ENCODE data around the gene NR2C2.

Gene NR2C2

DNA sequence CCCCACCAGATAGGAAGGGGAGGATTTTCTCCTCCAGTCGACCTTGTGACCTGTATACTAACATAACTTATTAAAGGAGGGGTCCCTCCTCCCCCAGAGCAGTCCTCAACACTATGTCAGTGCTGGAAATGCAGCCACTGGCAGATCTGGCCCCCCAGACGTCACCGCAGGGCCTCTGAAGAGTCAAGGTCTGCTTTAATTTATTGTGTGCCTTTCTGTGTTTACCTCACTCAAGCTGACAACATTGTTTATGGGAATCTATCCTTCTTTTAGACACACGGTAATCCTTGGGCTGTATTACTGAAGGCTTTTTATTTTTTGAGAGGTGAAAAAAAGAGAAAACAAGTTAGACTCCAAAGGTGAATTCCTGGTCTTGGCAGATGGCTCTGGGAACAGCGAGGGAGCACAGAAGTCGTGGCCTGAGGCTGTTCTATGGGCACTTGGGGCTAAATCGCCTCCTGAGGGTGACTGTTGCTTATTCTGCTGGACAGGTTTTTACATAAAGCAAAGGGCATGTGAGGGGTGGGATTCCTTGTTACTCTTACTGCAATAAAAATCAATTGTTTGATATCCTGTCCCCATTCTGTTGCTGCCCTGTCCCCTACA is 13.5 kb upstream of the NR2C2 start:
- Mint-ChIP-seq H3K27me3 (no peaks in the 10 kb centered on the region), H3K9me3 (no peaks in the 10 kb centered on the region), H3K27ac (no peak overlapping the region), H3K4me3 (no peak overlapping the region), H3K4me1 (peaks cover 0 to 2% of the 10 kb centered on the region in 2 donors), H3K36me3 (no peaks in the 10 kb centered on the region)
- DNase-seq (no peak), ATAC-seq (replicated peaks) (no peak)

DNA sequence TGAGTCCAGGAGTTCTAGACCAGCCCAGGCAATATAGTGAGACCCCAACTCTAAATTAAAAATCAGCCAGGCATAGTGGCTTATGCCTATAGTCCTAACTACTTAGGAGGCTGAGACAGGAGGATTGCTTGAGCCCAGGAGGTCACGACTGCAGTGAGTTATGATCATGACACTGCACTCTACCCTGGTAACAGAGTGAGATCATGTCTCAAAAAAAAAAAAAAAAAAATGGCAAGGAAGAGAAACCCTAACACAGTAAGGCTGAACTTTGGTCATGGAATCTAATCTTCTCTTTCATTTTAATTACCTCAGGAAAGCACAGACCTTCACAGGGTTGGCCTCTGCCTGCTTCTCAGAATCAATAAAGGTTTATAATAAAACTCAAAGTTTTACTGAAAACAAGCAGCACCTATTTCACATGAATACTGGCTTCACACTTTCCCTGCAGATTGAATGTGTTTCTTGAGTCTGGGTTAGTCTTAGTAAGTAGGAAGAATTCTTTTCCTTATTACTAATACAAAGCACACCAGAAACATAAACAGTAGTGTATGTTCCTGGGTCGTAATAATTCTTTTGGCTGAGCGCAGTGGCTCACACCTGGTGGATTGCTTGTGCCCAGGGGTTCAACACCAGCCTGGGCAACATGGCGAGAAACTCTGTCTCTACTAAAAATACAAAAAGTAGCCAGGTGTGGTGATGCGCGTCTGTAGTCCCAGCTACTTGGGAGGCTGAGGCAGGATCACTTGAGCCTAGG is 11.6 kb upstream of the NR2C2 start:
- Mint-ChIP-seq H3K27ac (no peak overlapping the region), H3K4me1 (peaks cover 0 to 2% of the 10 kb centered on the region in 2 donors), H3K9me3 (no peaks in the 10 kb centered on the region), H3K36me3 (no peaks in the 10 kb centered on the region), H3K27me3 (no peaks in the 10 kb centered on the region), H3K4me3 (no peak overlapping the region)
- DNase-seq (no peak), ATAC-seq (replicated peaks) (no peak)

- H3K9me3 Mint-ChIP-seq: no peaks in the 10 kb centered on the region
- H3K27ac Mint-ChIP-seq: no peak overlapping the region
- H3K4me3 Mint-ChIP-seq: no peak overlapping the region
- H3K4me1 Mint-ChIP-seq: peaks cover 8 to 11% of the 10 kb centered on the region in 2 donors
- DNase-seq: no peak
- H3K27me3 Mint-ChIP-seq: no peaks in the 10 kb centered on the region
- no peak for ATAC-seq (replicated peaks)
- H3K36me3 Mint-ChIP-seq: no peaks in the 10 kb centered on the region
These were observed 8.4 kb upstream of the NR2C2 start for GRCh38 chr3:14938954-14939353.

- H3K27ac Mint-ChIP-seq: no peak overlapping the region
- no peak for DNase-seq
- H3K27me3 Mint-ChIP-seq: no peaks in the 10 kb centered on the region
- H3K9me3 Mint-ChIP-seq: no peaks in the 10 kb centered on the region
- H3K4me1 Mint-ChIP-seq: peaks cover 15 to 25% of the 10 kb centered on the region in 2 donors
- no peak for ATAC-seq (replicated peaks)
- peaks cover 8 to 10% of the 10 kb centered on the region in 2 donors for H3K36me3 Mint-ChIP-seq
- no peak overlapping the region for H3K4me3 Mint-ChIP-seq
These were observed 5.5 kb upstream of the NR2C2 start for GRCh38 chr3:14941871-14942270.

GRCh38 chr3:14943042-14943441 is 4.3 kb upstream of the NR2C2 start:
- Mint-ChIP-seq H3K27me3 (no peaks in the 10 kb centered on the region), H3K27ac (no peak overlapping the region), H3K9me3 (no peaks in the 10 kb centered on the region), H3K4me3 (no peak overlapping the region), H3K36me3 (peaks cover 10 to 13% of the 10 kb centered on the region in 2 donors), H3K4me1 (peaks cover 15 to 28% of the 10 kb centered on the region in 2 donors)
- ATAC-seq (replicated peaks) (no peak), DNase-seq (no peak)

- DNase-seq (no peak), ATAC-seq (replicated peaks) (no peak)
- Mint-ChIP-seq H3K36me3 (peaks cover 10 to 13% of the 10 kb centered on the region in 2 donors), H3K27me3 (no peaks in the 10 kb centered on the region), H3K9me3 (no peaks in the 10 kb centered on the region), H3K4me1 (peaks cover 20 to 43% of the 10 kb centered on the region in 2 donors), H3K27ac (peak overlapping the region; percentile 98), H3K4me3 (peak overlapping the region; percentile 93 to 94)
These were observed 1.1 kb upstream of the NR2C2 start for GRCh38 chr3:14946236-14946635.

GRCh38 chr3:14946739-14947099 is 664 bp upstream of the NR2C2 start:
- Mint-ChIP-seq H3K27me3 (no peaks in the 10 kb centered on the region), H3K9me3 (no peaks in the 10 kb centered on the region), H3K27ac (peak overlapping the region; percentile 98), H3K4me1 (peaks cover 19 to 41% of the 10 kb centered on the region in 2 donors), H3K4me3 (peak overlapping the region; percentile 93 to 94), H3K36me3 (peaks cover 10 to 13% of the 10 kb centered on the region in 2 donors)
- DNase-seq: no peak
- no peak for ATAC-seq (replicated peaks)

GRCh38 chr3:14947886-14948608 is 664 bp downstream of the NR2C2 start:
- Mint-ChIP-seq H3K27me3 (no peaks in the 10 kb centered on the region), H3K4me1 (peaks cover 24 to 48% of the 10 kb centered on the region in 2 donors), H3K4me3 (peak overlapping the region; percentile 94), H3K9me3 (no peaks in the 10 kb centered on the region), H3K27ac (peak overlapping the region; percentile 100), H3K36me3 (peaks cover 13 to 15% of the 10 kb centered on the region in 2 donors)
- peak; percentile 94 for DNase-seq
- ATAC-seq (replicated peaks): peak; percentile 89 to 91

DNA sequence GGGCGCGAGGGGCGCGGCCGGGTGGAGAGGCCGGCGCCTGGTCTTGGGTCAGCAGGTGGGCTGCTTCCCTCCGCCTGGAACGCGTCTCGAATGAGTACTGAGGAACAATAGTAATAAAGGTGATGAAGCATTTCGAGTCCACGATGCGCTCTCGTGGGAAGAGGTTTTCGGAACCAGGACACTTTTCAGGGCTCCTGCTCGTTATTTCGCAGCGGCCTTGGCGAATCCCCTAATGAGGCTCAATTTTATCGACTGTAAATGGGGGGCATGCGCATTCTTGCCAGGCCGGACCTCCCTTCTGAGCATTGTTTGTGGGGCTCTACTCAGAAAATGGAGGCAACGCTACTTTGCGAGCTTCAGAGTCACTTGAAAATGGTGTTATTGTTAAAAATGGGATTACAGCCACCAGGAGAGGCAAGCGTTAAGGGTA is 1.2 kb downstream of the NR2C2 start:
- H3K27me3 Mint-ChIP-seq: no peaks in the 10 kb centered on the region
- DNase-seq: no peak

GRCh38 chr3:14949126-14949525 is 1.7 kb downstream of the NR2C2 start:
- DNase-seq (no peak), ATAC-seq (replicated peaks) (no peak)
- Mint-ChIP-seq H3K9me3 (no peaks in the 10 kb centered on the region), H3K36me3 (peaks cover 13 to 15% of the 10 kb centered on the region in 2 donors), H3K4me1 (peaks cover 21 to 46% of the 10 kb centered on the region in 2 donors), H3K27ac (peak overlapping the region; percentile 100), H3K27me3 (no peaks in the 10 kb centered on the region), H3K4me3 (peak overlapping the region; percentile 94)

More for the DNA sequence above, 1.2 kb downstream of the NR2C2 start:
- Mint-ChIP-seq H3K27ac (peak overlapping the region; percentile 100), H3K36me3 (peaks cover 13 to 15% of the 10 kb centered on the region in 2 donors), H3K4me3 (peak overlapping the region; percentile 94), H3K4me1 (peaks cover 21 to 46% of the 10 kb centered on the region in 2 donors), H3K9me3 (no peaks in the 10 kb centered on the region)
- ATAC-seq (replicated peaks): peak in 1 of 2 donors; percentile 1

- no peaks in the 10 kb centered on the region for H3K27me3 Mint-ChIP-seq
- peaks cover 22 to 49% of the 10 kb centered on the region in 2 donors for H3K4me1 Mint-ChIP-seq
- no peaks in the 10 kb centered on the region for H3K9me3 Mint-ChIP-seq
- no peak overlapping the region for H3K4me3 Mint-ChIP-seq
- DNase-seq: no peak
- H3K27ac Mint-ChIP-seq: no peak overlapping the region
- peaks cover 13% of the 10 kb centered on the region in 2 donors for H3K36me3 Mint-ChIP-seq
- no peak for ATAC-seq (replicated peaks)
These were observed 2.9 kb downstream of the NR2C2 start for GRCh38 chr3:14950274-14950673.

GRCh38 chr3:14957153-14957552 is 9.8 kb downstream of the NR2C2 start:
- H3K9me3 Mint-ChIP-seq: no peaks in the 10 kb centered on the region
- ATAC-seq (replicated peaks) (no peak), DNase-seq (no peak)
- H3K4me3 Mint-ChIP-seq: no peak overlapping the region
- no peak overlapping the region for H3K27ac Mint-ChIP-seq
- peaks cover 26 to 47% of the 10 kb centered on the region in 2 donors for H3K4me1 Mint-ChIP-seq
- no peaks in the 10 kb centered on the region for H3K27me3 Mint-ChIP-seq
- H3K36me3 Mint-ChIP-seq: peaks cover 4 to 5% of the 10 kb centered on the region in 2 donors

DNA sequence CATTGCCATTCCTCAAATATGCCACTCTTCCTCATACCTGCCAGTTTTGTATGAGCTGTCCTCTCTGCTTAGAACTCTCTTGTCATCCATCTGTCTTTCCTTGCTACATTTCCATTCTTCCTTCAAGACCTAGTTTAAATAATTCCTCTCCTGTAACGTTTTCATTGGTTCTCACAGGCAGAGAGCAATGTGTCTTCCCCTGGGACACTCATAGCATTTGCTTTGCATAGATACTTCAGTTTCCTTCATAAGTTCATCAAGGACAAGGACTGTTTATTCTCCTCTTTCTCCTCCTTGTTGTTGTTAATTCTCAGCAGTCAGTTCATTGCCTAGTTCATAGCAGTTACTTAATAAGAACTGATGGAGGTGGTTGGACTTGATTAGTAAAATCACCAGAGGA is 10.5 kb downstream of the NR2C2 start:
- Mint-ChIP-seq H3K36me3 (peaks cover 3 to 9% of the 10 kb centered on the region in 2 donors), H3K9me3 (no peaks in the 10 kb centered on the region), H3K4me1 (peaks cover 21 to 39% of the 10 kb centered on the region in 2 donors), H3K27ac (peak overlapping the region; percentile 1), H3K4me3 (peak overlapping the region; percentile 1 to 6), H3K27me3 (no peaks in the 10 kb centered on the region)
- DNase-seq (no peak), ATAC-seq (replicated peaks) (peak; percentile 51 to 60)

GRCh38 chr3:14959359-14959943 is 12.1 kb downstream of the NR2C2 start:
- ATAC-seq (replicated peaks) (peak; percentile 29 to 33), DNase-seq (no peak)
- H3K4me1 Mint-ChIP-seq: peaks cover 21 to 36% of the 10 kb centered on the region in 2 donors
- peak overlapping the region; percentile 76 to 82 for H3K4me3 Mint-ChIP-seq
- H3K27ac Mint-ChIP-seq: peak overlapping the region; percentile 89
- peaks cover 3 to 10% of the 10 kb centered on the region in 2 donors for H3K36me3 Mint-ChIP-seq
- no peaks in the 10 kb centered on the region for H3K9me3 Mint-ChIP-seq
- H3K27me3 Mint-ChIP-seq: no peaks in the 10 kb centered on the region
